Activated CD4-positive, alpha-beta T cell treated with anti-CD3 and anti-CD28 coated beads, Interleukin-2, Interleukin-6, amounts not matched to agents 100 ng/mL and 50 ng/mL, durations not matched to agents 16 hours and 8 hours (primary cell): ENCODE results near the gene UBE2J1.
"Not testable (repeated sequence)": the region's sequence is repeated elsewhere in the genome, so short reads cannot be mapped to it uniquely, and the experiment has no call there.

Source experiments
- DNase-seq: peaks from one replicate; pipeline ENCODE4 v3.0.0-alpha.2; 2020

Gene UBE2J1, protein sequence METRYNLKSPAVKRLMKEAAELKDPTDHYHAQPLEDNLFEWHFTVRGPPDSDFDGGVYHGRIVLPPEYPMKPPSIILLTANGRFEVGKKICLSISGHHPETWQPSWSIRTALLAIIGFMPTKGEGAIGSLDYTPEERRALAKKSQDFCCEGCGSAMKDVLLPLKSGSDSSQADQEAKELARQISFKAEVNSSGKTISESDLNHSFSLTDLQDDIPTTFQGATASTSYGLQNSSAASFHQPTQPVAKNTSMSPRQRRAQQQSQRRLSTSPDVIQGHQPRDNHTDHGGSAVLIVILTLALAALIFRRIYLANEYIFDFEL

GRCh38 chr6:89352278-89353117 is at the start of gene UBE2J1:
TSS of gene UBE2J1 (minus strand) at chr6:89352722. CDS start at chr6:89352569, 153 bp downstream.
- peak; percentile 88 for DNase-seq

- DNase-seq, result no peak
These were observed 48.4 kb upstream of the UBE2J1 start for GRCh38 chr6:89400912-89401399.

GRCh38 chr6:89400050-89400449 is 47.5 kb upstream of the UBE2J1 start:
- no peak for DNase-seq

GRCh38 chr6:89398762-89399525 is 46.4 kb upstream of the UBE2J1 start:
- no peak for DNase-seq

DNA sequence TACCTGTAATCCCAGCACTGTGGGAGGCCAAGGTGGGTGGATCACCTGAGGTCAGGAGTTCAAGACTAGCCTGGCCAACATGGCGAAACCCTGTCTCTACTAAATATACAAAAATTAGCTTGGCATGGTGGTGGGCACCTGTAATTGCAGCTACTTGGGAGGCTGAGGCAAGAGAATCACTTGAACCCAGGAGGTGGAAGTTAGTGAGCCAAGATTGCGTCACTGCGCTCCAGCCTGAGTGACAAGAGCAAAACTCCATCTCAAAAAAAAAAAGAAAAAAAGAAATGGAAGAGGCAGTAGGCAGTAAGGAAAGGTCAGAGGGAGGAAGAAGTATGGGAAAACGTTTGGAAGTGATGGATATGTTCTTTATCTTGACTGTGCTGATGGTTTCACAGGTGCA is 45.4 kb upstream of the UBE2J1 start:
- DNase-seq, result not testable (repeated sequence)

- DNase-seq, result no peak
These were observed 41.1 kb upstream of the UBE2J1 start for GRCh38 chr6:89393659-89394058.

DNA sequence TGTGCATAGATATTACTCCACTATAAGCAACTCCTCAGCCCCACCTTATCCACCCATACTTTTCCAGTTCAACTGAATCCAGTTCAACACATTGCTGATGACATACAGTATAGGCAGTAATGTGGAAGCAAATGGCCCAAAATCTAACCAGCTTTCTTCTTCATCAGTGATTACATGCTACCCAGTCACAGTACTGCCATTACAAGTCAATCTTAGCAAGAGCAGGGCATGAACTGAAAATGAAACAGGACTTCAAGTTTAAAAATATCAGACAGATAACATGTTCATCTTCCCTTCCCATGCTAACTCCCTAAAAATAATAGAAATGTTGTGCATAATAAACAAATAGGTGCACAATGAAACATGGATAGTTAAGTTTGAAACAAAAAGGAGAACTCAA is 40.3 kb upstream of the UBE2J1 start:
- DNase-seq, result no peak

DNA sequence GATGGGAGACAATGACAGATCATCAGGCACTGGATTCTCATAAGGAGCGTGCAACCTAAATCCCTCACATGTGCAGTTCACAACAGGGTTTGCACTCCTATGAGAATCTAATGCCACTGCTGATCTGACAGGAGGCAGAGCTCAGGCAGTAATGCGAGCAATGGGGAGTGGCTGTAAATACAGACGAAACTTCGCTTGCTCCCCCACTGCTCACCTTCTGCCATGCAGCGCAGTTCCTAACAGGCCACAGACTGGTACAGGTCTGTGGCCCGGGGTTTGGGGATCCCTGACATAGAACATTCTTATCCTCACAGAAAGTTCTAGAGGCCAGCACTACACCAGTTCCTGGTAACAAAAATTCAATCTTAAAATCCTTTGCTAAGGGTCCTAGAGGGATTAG is 36.3 kb upstream of the UBE2J1 start:
- no peak for DNase-seq

GRCh38 chr6:89387516-89388201 is 35.1 kb upstream of the UBE2J1 start:
- no peak for DNase-seq

DNA sequence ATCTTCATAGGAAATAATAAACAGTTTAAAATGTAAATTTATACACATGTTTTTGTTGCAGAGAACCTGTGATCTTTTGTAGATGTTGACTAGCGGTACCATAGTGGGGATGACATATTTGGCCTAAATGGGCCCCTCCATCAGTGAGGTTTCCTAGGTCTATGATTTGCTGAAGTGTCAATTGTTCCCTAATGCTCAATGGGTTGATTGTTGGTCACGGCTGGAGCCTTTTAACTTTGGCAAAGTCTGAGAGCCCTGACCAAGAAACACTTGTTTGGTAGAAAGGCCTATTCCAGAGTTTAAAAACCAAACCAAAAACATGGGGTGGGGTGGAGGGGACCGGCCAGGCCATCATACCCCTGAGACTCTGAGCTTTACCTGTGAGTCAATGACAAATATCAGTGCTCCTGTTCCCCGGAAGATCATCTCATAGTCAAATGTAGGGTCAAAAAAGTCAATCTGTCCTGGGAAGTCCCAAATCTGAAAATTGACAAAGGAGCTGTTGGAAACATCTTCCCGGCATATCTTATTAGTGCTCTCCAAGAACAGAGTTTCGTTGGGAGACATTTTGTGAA is 34.5 kb upstream of the UBE2J1 start:
- DNase-seq, result no peak

- DNase-seq, result no peak
These were observed 33.3 kb upstream of the UBE2J1 start for GRCh38 chr6:89385846-89386245.

- peak; percentile 14 for DNase-seq
These were observed 32.7 kb upstream of the UBE2J1 start for GRCh38 chr6:89385156-89385667.

- DNase-seq, result no peak
These were observed 28.5 kb upstream of the UBE2J1 start for GRCh38 chr6:89381031-89381430.

DNA sequence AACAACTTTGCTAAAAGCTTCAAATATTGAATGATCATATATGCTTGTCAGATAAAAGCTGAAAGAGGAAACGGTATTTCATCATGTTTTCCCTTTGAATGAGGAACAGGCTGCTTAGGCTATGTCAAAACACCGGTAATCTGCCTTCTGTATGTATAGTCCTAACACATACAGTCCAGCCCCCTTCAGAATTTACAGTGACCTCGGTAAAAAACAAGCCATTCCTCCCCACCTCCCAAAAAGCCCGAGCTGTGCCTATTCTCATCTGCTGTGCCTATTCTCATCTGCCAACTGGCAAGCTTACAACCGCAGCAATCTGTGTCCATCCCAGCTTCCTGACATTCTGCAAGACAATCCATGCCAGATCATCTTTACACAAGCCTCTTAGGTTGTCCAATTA is 26.8 kb upstream of the UBE2J1 start:
- DNase-seq, result no peak

GRCh38 chr6:89378628-89379027 is 26.1 kb upstream of the UBE2J1 start:
- DNase-seq, result no peak

DNA sequence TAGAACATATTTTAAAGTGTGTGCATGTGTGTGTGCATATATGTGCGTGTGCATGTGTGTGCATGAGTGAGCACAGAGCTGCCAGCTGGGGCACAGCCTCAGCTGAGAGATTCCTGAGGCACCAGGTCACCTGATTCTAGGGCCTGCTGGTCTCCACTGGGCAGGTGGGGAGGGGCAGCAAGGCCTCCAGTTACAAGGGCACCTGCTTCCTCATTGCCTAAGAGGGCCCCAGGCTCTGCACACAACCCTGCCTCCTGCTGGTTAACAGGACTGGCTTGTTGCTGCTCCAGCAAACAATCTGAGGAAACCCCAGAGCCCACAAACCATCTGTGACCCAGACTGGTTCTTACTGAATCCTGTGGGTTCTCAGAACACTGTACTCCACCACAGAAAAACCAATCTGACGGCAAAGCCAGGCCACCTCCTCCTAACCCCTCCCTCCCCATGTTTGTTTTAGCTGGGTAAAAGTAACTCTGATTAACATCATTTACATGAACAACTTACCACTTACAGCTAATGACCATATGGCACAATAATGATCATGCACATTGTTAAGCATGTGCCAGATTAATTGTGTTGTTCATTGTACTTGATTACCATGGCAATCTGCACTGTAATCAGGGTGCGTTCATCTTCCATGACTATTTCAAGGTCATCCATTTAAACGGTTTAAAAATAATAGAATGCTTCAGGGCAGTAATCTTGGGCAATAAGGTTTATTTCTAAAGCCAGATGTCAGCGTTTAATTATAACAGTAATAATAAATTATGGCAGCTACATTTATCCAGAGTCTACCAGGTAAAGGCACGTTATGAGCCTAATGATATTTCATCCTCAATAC is 23.1 kb upstream of the UBE2J1 start:
- DNase-seq, result peak; percentile 80

GRCh38 chr6:89372506-89372901 is 20.0 kb upstream of the UBE2J1 start:
- peak; percentile 35 for DNase-seq

- DNase-seq, result peak; percentile 89
These were observed 19.5 kb upstream of the UBE2J1 start for GRCh38 chr6:89371849-89372505.

GRCh38 chr6:89368999-89369398 is 16.5 kb upstream of the UBE2J1 start:
- no peak for DNase-seq

DNA sequence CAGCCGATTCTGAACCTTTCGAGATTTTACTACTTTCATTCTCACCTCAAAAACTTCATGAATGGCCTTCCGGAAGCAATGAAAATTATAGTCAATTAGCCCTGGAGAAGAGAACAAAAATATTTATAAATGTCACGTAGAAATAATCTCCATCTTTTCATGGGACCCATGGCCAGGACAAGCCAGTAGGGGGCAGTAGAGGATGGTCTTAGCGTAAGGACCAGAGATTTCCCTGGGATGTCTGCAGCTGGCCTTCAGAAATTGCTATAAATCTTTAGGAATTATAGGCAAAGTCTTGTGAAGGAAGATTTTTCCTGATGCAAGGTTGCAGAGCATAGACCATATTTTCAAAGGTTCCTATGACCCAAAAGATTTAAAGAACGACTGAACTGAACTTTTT is 15.6 kb upstream of the UBE2J1 start:
- DNase-seq, result peak; percentile 74

DNA sequence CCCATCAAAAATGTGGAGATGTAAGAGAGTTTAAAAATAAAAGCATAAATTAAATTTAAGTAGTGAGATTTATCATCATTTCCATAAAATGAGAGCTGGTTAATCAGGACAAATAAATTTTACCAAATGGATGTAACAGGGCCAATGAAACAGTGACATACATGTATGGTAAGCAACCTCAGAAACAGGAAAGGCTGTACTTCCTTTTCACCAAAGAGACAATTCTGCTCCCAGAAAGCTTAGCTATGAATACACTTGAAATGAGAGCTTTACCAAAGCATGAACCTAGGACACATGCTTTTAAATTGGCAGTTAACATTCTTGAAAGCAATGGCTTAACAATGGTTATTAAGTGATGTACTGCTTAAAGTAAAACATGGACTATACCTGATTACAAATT is 12.1 kb upstream of the UBE2J1 start:
- DNase-seq, result no peak
